ENCODE measurements around the gene ZNF787. TPM values are rescaled to one million over a fixed set of nuclear protein-coding genes. Genes with fewer than 3 reads are reported as not detected.

Gene ZNF787
- total and polyA plus RNA-seq, 2 of the 8 experiments (the other 6 are each of a cell fraction or from before 2014, with no cell fraction given) = 19.7 to 56.0 TPM

DNA sequence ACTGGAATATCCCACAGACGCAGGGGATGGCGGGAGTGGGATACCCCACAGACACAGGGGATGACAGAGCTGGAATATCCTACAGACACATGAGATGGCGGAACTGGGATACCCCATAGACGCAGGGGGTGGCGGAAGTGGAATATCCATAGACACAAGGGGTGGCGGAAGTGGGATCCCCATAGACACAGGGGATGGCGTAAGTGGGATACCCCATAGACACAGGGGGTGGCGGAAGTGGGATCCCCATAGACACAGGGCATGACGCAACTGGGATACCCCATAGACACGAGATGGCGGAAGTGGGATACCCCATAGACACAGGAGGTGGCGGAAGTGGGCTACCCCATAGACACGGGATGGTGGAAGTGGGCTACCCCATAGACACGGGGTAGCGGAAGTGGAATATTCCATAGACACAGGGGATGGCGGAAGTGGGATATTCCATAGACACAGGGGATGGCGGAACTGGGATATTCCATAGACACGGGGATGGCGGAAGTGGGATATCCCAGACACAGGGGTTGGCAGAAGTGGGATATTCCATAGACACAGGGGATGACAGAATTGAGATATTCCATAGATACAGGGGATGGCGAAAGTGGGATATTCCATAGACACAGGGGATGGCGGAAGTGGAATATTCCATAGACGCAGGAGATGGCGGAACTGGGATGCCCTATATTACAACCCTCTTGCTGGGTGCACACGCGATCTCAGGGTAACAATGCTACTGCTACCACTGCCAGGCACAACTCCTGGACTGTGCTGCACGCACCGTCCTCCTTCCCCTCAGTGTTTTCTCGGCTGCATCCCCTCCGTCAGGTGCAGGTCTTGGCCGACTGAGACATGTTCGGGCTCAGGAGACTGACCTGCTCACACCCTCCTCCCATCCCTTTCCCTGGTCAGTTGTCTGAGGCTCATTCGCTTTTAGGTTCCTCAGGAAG, 28.1 kb downstream of the ZNF787 start:
- Histone ChIP-seq H2AFZ (ENCODE audit: low read length) (no peak overlapping the region), H3K4me2 (ENCODE audit: insufficient read depth in 1 of 2, low read depth in 2 of 2, low read length in 2 of 2) (no peak overlapping the region; a peak in 1 of 4 replicates), H4K91ac (replicated peaks; ENCODE audit: insufficient read length, low read length) (no peak overlapping the region), H3K79me1 (ENCODE audit: low read depth, low read length) (peaks cover 23% of the 10 kb centered on the region), H3K9me3 (ENCODE audit: insufficient read depth in 2 of 2, low read depth in 1 of 2, low read length in 1 of 2) (no peaks in the 10 kb centered on the region), H3K14ac (ENCODE audit: insufficient read length) (no peak overlapping the region), H2BK15ac (ENCODE audit: low read length) (no peak overlapping the region), H2BK20ac (ENCODE audit: low read length) (no peak overlapping the region), H3K27ac (ENCODE audit: low read depth, low read length) (no peak overlapping the region), H4K8ac (ENCODE audit: extremely low read depth, insufficient read depth, low read length) (no peak overlapping the region), H3K36me3 (ENCODE audit: control insufficient read depth in 2 of 4, insufficient read depth in 4 of 4, low read length in 3 of 4) (peaks cover 0 to 13% (median 6%) of the 10 kb centered on the region in 4 experiments; a peak in 5 of 8 replicates), H2BK120ac (replicated peaks; ENCODE audit: low read depth, low read length) (no peak overlapping the region), H2BK12ac (ENCODE audit: low read depth, low read length) (no peak overlapping the region), H3K4me1 (replicated peaks in 1 of 4; ENCODE audit: control insufficient read depth in 3 of 4, insufficient read depth in 4 of 4, low read length in 3 of 4) (peaks cover 0 to 5% (median 0%) of the 10 kb centered on the region in 4 experiments; a peak in 1 of 7 replicates), H3K4me3 (ENCODE audit: extremely low read depth in 1 of 4, insufficient read depth in 2 of 4, low read depth in 3 of 4, low read length in 4 of 4) (no peak overlapping the region), H3K4ac (replicated peaks; ENCODE audit: insufficient read length, low read depth, low read length) (no peak overlapping the region), H4K5ac (ENCODE audit: insufficient read length, low read depth, low read length) (no peak overlapping the region), H4K20me1 (replicated peaks in 1 of 2; ENCODE audit: control insufficient read depth in 1 of 2, insufficient read depth in 2 of 2, low read length in 2 of 2) (peaks cover 16 to 32% of the 10 kb centered on the region in 2 experiments), H3K23ac (ENCODE audit: insufficient read length) (no peak overlapping the region), H3K23me2 (ENCODE audit: low read depth, low read length) (no peaks in the 10 kb centered on the region), H3K79me2 (ENCODE audit: control insufficient read depth in 1 of 2, insufficient read depth in 2 of 2, low read length in 2 of 2) (peaks cover 0 to 67% of the 10 kb centered on the region in 2 experiments; a peak in 2 of 4 replicates), H3K27me3 (replicated peaks in 1 of 4; ENCODE audit: control insufficient read depth in 3 of 4, extremely low read depth in 1 of 4, insufficient read depth in 3 of 4, low read length in 3 of 4) (no peaks in the 10 kb centered on the region), H2BK5ac (ENCODE audit: low read depth, low read length) (peak overlapping the region; percentile 7; the same call in 1 of the 2 replicates), H3K56ac (replicated peaks; ENCODE audit: insufficient read length, low read depth, low read length) (no peak overlapping the region), H3K9ac (replicated peaks in 1 of 4; ENCODE audit: extremely low read depth in 1 of 4, low read depth in 3 of 4, low read length in 3 of 4) (no peak overlapping the region), H2AK5ac (ENCODE audit: low read depth, low read length) (0 out of 2 replicates have a peak overlapping the region, but pooled peaks have one; percentile 40), H3K18ac (ENCODE audit: extremely low read depth, low read length) (no peak overlapping the region)
- TF ChIP-seq RFX5 (IDR thresholded peaks at IDR 0.05; ENCODE audit: borderline replicate concordance, low read depth, low read length) = no peak
- TF ChIP-seq TAF7 (optimal IDR thresholded peaks at IDR 0.05; ENCODE audit: borderline replicate concordance, low read depth, low read length) = no peak
- TF ChIP-seq POLR2A (IDR thresholded peaks at IDR 0.05; ENCODE audit: control extremely low read depth in 1 of 2, low read depth in 2 of 2, low read length in 2 of 2) = peak in 1 of 2 experiments; percentile 34; a peak in 1 of 3 replicates
- TF ChIP-seq POLR2AphosphoS5 (IDR thresholded peaks at IDR 0.05; ENCODE audit: low read depth, low read length) = peak; percentile 58; the same call in 1 of the 2 replicates
- CTCF ChIA-PET (ENCODE audit: partially characterized antibody) = no interaction called here
- 93% methylated on average over 29 of the region's 32 CpGs; no CpG with 5 or more reads in 1 of the 2 experiments for WGBS, 2 experiments (ENCODE audit: extremely low coverage in 1 of 2, insufficient coverage in 1 of 2, insufficient read length in 1 of 2, insufficient replicate concordance in 2 of 2, low coverage in 1 of 2, low lambda C conversion rate in 2 of 2, missing lambda C conversion rate in 1 of 2)
- FAIRE-seq = no peak
- POLR2A ChIA-PET (ENCODE audit: partially characterized antibody) = interaction anchor here (0.6 to 3.6 kb wide), 2 partner anchors 11 to 410 kb away, joined by 3 to 15 read pairs; no protein-coding TSS in a partner anchor
- no peak for DNase-seq (ENCODE audit: low read depth in 1 of 2, low spot score in 2 of 2)

Data from H1 (cell line).